Measurements from ENCODE around the gene TTC3.

TTC3 gene

GRCh38 chr21:37228003-37228400, 154.9 kb downstream of the TTC3 start:
- peaks cover 29% of the 10 kb centered on the region for H3K36me3 ChIP-seq (ENCODE audit: insufficient read depth, low read length)
- no peaks in the 10 kb centered on the region for H3K4me1 ChIP-seq (ENCODE audit: insufficient read depth, low read length)
- H3K9ac ChIP-seq (ENCODE audit: low read depth, low read length): no peak overlapping the region
- H3K9me3 ChIP-seq (ENCODE audit: control insufficient read depth, insufficient read depth, low read length): no peaks in the 10 kb centered on the region; the same call in 1 of the 2 replicates

GRCh38 chr21:37230632-37231248, 157.7 kb downstream of the TTC3 start:
- Histone ChIP-seq H3K9ac (ENCODE audit: low read depth, low read length) (no peak overlapping the region), H3K9me3 (ENCODE audit: control insufficient read depth, insufficient read depth, low read length) (no peaks in the 10 kb centered on the region), H3K4me1 (ENCODE audit: insufficient read depth, low read length) (no peaks in the 10 kb centered on the region), H3K36me3 (ENCODE audit: insufficient read depth, low read length) (peaks cover 17% of the 10 kb centered on the region)

- Histone ChIP-seq H3K36me3 (ENCODE audit: insufficient read depth, low read length) (peaks cover 17% of the 10 kb centered on the region), H3K9ac (ENCODE audit: low read depth, low read length) (no peak overlapping the region), H3K4me1 (ENCODE audit: insufficient read depth, low read length) (no peaks in the 10 kb centered on the region), H3K9me3 (ENCODE audit: control insufficient read depth, insufficient read depth, low read length) (no peaks in the 10 kb centered on the region)
Measured at GRCh38 chr21:37231249-37231645, 158.2 kb downstream of the TTC3 start.

GRCh38 chr21:37231671-37232070, 158.6 kb downstream of the TTC3 start:
- H3K9ac ChIP-seq (ENCODE audit: low read depth, low read length): no peak overlapping the region

GRCh38 chr21:37232274-37233018, 159.4 kb downstream of the TTC3 start:
- Histone ChIP-seq H3K9ac (ENCODE audit: low read depth, low read length) (no peak overlapping the region), H3K36me3 (ENCODE audit: insufficient read depth, low read length) (peaks cover 9% of the 10 kb centered on the region; the same call in 1 of the 2 replicates), H3K9me3 (ENCODE audit: control insufficient read depth, insufficient read depth, low read length) (no peaks in the 10 kb centered on the region), H3K4me1 (ENCODE audit: insufficient read depth, low read length) (no peaks in the 10 kb centered on the region)

More at GRCh38 chr21:37231671-37232070, 158.6 kb downstream of the TTC3 start:
- no peaks in the 10 kb centered on the region for H3K4me1 ChIP-seq (ENCODE audit: insufficient read depth, low read length)
- H3K9me3 ChIP-seq (ENCODE audit: control insufficient read depth, insufficient read depth, low read length): no peaks in the 10 kb centered on the region
- H3K36me3 ChIP-seq (ENCODE audit: insufficient read depth, low read length): peaks cover 13% of the 10 kb centered on the region

- H3K9ac ChIP-seq (ENCODE audit: low read depth, low read length): no peak overlapping the region
- peaks cover 3% of the 10 kb centered on the region; the same call in 1 of the 2 replicates for H3K36me3 ChIP-seq (ENCODE audit: insufficient read depth, low read length)
- H3K4me1 ChIP-seq (ENCODE audit: insufficient read depth, low read length): no peaks in the 10 kb centered on the region
- H3K9me3 ChIP-seq (ENCODE audit: control insufficient read depth, insufficient read depth, low read length): no peaks in the 10 kb centered on the region
Measured at GRCh38 chr21:37233551-37234146, 160.6 kb downstream of the TTC3 start.

GRCh38 chr21:37237346-37237745, 164.3 kb downstream of the TTC3 start:
- Histone ChIP-seq H3K36me3 (ENCODE audit: insufficient read depth, low read length) (no peaks in the 10 kb centered on the region), H3K4me1 (ENCODE audit: insufficient read depth, low read length) (no peaks in the 10 kb centered on the region), H3K9ac (ENCODE audit: low read depth, low read length) (no peak overlapping the region), H3K9me3 (ENCODE audit: control insufficient read depth, insufficient read depth, low read length) (no peaks in the 10 kb centered on the region)

- H3K9ac ChIP-seq (ENCODE audit: low read depth, low read length): no peak overlapping the region
- no peaks in the 10 kb centered on the region for H3K36me3 ChIP-seq (ENCODE audit: insufficient read depth, low read length)
- H3K9me3 ChIP-seq (ENCODE audit: control insufficient read depth, insufficient read depth, low read length): no peaks in the 10 kb centered on the region
- H3K4me1 ChIP-seq (ENCODE audit: insufficient read depth, low read length): no peaks in the 10 kb centered on the region
Measured at GRCh38 chr21:37237764-37238163, 164.7 kb downstream of the TTC3 start.

- Histone ChIP-seq H3K4me1 (ENCODE audit: insufficient read depth, low read length) (peaks cover 11% of the 10 kb centered on the region; the same call in 1 of the 2 replicates), H3K9ac (ENCODE audit: low read depth, low read length) (no peak overlapping the region), H3K9me3 (ENCODE audit: control insufficient read depth, insufficient read depth, low read length) (no peaks in the 10 kb centered on the region), H3K36me3 (ENCODE audit: insufficient read depth, low read length) (no peaks in the 10 kb centered on the region)
Measured at GRCh38 chr21:37240978-37241377, 167.9 kb downstream of the TTC3 start.

GRCh38 chr21:37241426-37241825, 168.4 kb downstream of the TTC3 start:
- Histone ChIP-seq H3K9ac (ENCODE audit: low read depth, low read length) (no peak overlapping the region), H3K36me3 (ENCODE audit: insufficient read depth, low read length) (no peaks in the 10 kb centered on the region), H3K4me1 (ENCODE audit: insufficient read depth, low read length) (peaks cover 11% of the 10 kb centered on the region; the same call in 1 of the 2 replicates), H3K9me3 (ENCODE audit: control insufficient read depth, insufficient read depth, low read length) (no peaks in the 10 kb centered on the region)

- Histone ChIP-seq H3K36me3 (ENCODE audit: insufficient read depth, low read length) (no peaks in the 10 kb centered on the region), H3K9me3 (ENCODE audit: control insufficient read depth, insufficient read depth, low read length) (no peaks in the 10 kb centered on the region), H3K4me1 (ENCODE audit: insufficient read depth, low read length) (peaks cover 11% of the 10 kb centered on the region; the same call in 1 of the 2 replicates), H3K9ac (ENCODE audit: low read depth, low read length) (no peak overlapping the region)
Measured at GRCh38 chr21:37243961-37244360, 170.9 kb downstream of the TTC3 start.

GRCh38 chr21:37244501-37245095, 171.5 kb downstream of the TTC3 start:
- peaks cover 11% of the 10 kb centered on the region; the same call in 1 of the 2 replicates for H3K4me1 ChIP-seq (ENCODE audit: insufficient read depth, low read length)
- no peaks in the 10 kb centered on the region for H3K36me3 ChIP-seq (ENCODE audit: insufficient read depth, low read length)
- H3K9ac ChIP-seq (ENCODE audit: low read depth, low read length): no peak overlapping the region
- no peaks in the 10 kb centered on the region for H3K9me3 ChIP-seq (ENCODE audit: control insufficient read depth, insufficient read depth, low read length)

- Histone ChIP-seq H3K36me3 (ENCODE audit: insufficient read depth, low read length) (no peaks in the 10 kb centered on the region), H3K9ac (ENCODE audit: low read depth, low read length) (no peak overlapping the region), H3K4me1 (ENCODE audit: insufficient read depth, low read length) (peaks cover 11% of the 10 kb centered on the region; the same call in 1 of the 2 replicates), H3K9me3 (ENCODE audit: control insufficient read depth, insufficient read depth, low read length) (no peaks in the 10 kb centered on the region)
Measured at GRCh38 chr21:37245151-37245550, 172.1 kb downstream of the TTC3 start.

GRCh38 chr21:37248298-37248697, 175.2 kb downstream of the TTC3 start:
- no peaks in the 10 kb centered on the region for H3K36me3 ChIP-seq (ENCODE audit: insufficient read depth, low read length)
- H3K9ac ChIP-seq (ENCODE audit: low read depth, low read length): no peak overlapping the region
- peaks cover 10% of the 10 kb centered on the region; the same call in 1 of the 2 replicates for H3K4me1 ChIP-seq (ENCODE audit: insufficient read depth, low read length)
- no peaks in the 10 kb centered on the region for H3K9me3 ChIP-seq (ENCODE audit: control insufficient read depth, insufficient read depth, low read length)
